HL-60/S4 (cell line): Measurements from ENCODE around the gene ABCD4.
"Not testable (repeated sequence)": the region's sequence is repeated elsewhere in the genome, so short reads cannot be mapped to it uniquely, and the experiment has no call there.

Experiments used
- in situ Hi-C: fragments of 300-500 bp; cut with MboI; formaldehyde crosslinking; loops from 2 replicates; pipeline ENCODE4 v1.14.3; 2022; ENCODE audit warnings: low sequenced_read_pairs

The ABCD4 gene

GRCh38 chr14:74302634-74303569, at the start of gene ABCD4:
Gene ABCD4, minus strand, starts transcription at chr14:74302934. Its CDS starts 22 bp downstream, at chr14:74302912.
- in situ Hi-C loops = no loop called here

GRCh38 chr14:74350928-74351323, 48.2 kb upstream of the ABCD4 start:
- in situ Hi-C loops = no loop called here

GRCh38 chr14:74350211-74350927, 47.6 kb upstream of the ABCD4 start:
- in situ Hi-C loops = no loop called here

- in situ Hi-C loops = no loop called here
These were observed 47.0 kb upstream of the ABCD4 start for GRCh38 chr14:74349757-74350156.

- in situ Hi-C loops = no loop called here
These were observed 46.2 kb upstream of the ABCD4 start for GRCh38 chr14:74348735-74349463.

GRCh38 chr14:74348241-74348734, 45.6 kb upstream of the ABCD4 start, which contains the start of gene VRTN:
Gene VRTN, plus strand, starts transcription at chr14:74348471. Its CDS starts 8,313 bp downstream, at chr14:74356784.
- in situ Hi-C loops = no loop called here

GRCh38 chr14:74347795-74348100, 45.0 kb upstream of the ABCD4 start:
- in situ Hi-C loops = no loop called here

- in situ Hi-C loops = no loop called here
These were observed 44.5 kb upstream of the ABCD4 start for GRCh38 chr14:74347097-74347794.

GRCh38 chr14:74346341-74346740, 43.6 kb upstream of the ABCD4 start:
- in situ Hi-C loops = no loop called here

- in situ Hi-C loops = no loop called here
These were observed 31.2 kb upstream of the ABCD4 start for GRCh38 chr14:74333909-74334308.

GRCh38 chr14:74329950-74330552, 27.3 kb upstream of the ABCD4 start:
- in situ Hi-C loops = not testable (repeated sequence)

- in situ Hi-C loops = no loop called here
These were observed 23.8 kb upstream of the ABCD4 start for GRCh38 chr14:74326369-74327152.

GRCh38 chr14:74325446-74325845, 22.7 kb upstream of the ABCD4 start:
- in situ Hi-C loops = no loop called here

GRCh38 chr14:74324931-74325361, 22.2 kb upstream of the ABCD4 start:
- in situ Hi-C loops = no loop called here

- in situ Hi-C loops = no loop called here
These were observed 11.8 kb upstream of the ABCD4 start for GRCh38 chr14:74314576-74314975.

GRCh38 chr14:74313601-74314000, 10.9 kb upstream of the ABCD4 start:
- in situ Hi-C loops = no loop called here

- in situ Hi-C loops = no loop called here
These were observed 9.4 kb upstream of the ABCD4 start for GRCh38 chr14:74312161-74312560.

GRCh38 chr14:74309125-74310022, 6.6 kb upstream of the ABCD4 start:
- in situ Hi-C loops = no loop called here
